GM20000 (cell line): Measurements from ENCODE around the gene ATF5.

Experiments used
- DNase-seq: peaks from one replicate; pipeline ENCODE4 v3.0.0; 2012; ENCODE audit warnings: low spot score
- TF ChIP-seq, protein P1 (sequence below): IDR thresholded peaks from 2 replicates; pipeline ENCODE4 v1.5.1; 2012; ENCODE audit warnings: mild to moderate bottlenecking, control low read depth; ENCODE audit errors: extremely low read depth, missing control alignments

The ATF5 gene

DNA sequence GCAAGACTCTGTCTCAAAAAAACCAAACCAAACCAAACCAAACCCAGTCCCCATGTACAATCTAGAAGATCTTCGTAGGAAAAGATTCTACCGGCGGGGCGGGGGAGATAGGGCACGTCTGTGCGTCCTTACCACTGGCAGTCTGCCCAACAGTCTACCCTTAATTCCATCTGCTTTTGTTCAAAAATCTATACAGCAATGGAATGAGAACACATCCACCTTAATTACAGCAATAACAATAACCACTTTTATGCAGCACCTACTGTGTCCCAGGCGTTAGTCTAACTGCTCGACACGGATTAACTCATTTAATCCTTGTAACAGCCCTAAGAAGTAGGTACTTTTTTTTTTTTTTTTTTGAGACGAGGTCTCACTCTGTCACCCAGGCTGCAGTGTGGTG, 2.5 kb upstream of the ATF5 start:
- no peak for DNase-seq
- TF ChIP-seq, protein P1, sequence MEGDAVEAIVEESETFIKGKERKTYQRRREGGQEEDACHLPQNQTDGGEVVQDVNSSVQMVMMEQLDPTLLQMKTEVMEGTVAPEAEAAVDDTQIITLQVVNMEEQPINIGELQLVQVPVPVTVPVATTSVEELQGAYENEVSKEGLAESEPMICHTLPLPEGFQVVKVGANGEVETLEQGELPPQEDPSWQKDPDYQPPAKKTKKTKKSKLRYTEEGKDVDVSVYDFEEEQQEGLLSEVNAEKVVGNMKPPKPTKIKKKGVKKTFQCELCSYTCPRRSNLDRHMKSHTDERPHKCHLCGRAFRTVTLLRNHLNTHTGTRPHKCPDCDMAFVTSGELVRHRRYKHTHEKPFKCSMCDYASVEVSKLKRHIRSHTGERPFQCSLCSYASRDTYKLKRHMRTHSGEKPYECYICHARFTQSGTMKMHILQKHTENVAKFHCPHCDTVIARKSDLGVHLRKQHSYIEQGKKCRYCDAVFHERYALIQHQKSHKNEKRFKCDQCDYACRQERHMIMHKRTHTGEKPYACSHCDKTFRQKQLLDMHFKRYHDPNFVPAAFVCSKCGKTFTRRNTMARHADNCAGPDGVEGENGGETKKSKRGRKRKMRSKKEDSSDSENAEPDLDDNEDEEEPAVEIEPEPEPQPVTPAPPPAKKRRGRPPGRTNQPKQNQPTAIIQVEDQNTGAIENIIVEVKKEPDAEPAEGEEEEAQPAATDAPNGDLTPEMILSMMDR = no peak

DNA sequence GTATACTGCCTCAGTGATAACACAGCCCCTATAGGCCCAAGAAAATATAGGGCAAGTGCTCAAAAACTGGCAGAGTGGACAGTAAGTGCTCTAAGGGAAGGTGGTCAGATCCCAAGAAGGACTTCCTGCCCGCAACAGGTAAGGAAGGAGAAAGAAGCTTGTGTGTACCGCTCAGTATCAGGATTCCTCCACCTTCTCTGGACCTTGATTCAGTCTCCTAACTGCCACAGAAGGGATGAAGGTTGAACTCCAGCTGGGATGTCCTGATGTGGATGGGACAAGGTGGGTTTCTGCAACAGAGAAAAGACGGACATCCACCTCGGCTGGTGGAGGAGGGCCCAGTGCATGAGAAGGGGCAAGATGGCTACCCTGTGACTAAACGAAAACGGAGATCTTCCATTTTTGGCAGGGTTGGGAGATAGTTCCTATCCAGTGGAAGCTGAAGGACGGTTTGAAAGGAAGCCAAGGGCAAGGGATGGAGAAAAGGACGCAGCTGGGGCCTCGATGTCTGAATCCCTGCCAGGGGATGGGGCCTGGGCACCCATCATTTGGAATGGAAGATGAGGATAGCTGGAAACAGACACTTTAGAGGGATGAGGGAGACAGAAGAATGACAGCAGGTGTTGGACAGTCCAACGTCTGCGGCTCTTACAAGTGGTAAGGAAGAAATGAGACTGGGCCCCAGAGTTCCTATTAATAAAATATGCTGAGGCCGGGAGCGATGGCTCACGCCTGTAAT, 1.3 kb upstream of the ATF5 start:
- DNase-seq = no peak
- TF ChIP-seq, protein P1 = no peak

- peak; percentile 95 for DNase-seq
- TF ChIP-seq, protein P1 = no peak
Measured at GRCh38 chr19:49929611-49930482, 842 bp downstream of the ATF5 start.

DNA sequence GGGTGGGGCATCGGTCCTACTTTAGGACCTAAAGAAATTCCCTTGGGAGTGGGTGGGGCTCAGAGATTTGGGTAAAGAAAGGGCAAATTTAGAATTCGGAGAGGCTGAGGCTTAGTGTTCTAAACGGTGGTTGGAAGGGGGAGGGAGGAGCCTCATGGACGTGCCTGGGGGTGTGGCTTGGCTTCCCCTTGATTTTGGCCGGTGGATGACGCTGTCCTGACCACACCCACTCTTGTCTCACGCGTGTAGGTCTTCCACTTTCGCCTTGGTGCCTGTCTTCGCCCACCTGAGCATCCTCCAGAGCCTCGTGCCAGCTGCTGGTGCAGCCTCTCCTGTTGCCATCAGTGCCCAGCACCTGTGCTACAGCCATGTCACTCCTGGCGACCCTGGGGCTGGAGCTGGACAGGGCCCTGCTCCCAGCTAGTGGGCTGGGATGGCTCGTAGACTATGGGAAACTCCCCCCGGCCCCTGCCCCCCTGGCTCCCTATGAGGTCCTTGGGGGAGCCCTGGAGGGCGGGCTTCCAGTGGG, 1.5 kb downstream of the ATF5 start:
- no peak for DNase-seq
- TF ChIP-seq, protein P1 = no peak

GRCh38 chr19:49931293-49932040, 2.5 kb downstream of the ATF5 start:
- TF ChIP-seq, protein P1 = no peak
- DNase-seq = no peak

GRCh38 chr19:49932041-49932451, 3.0 kb downstream of the ATF5 start:
- DNase-seq = no peak
- TF ChIP-seq, protein P1 = no peak
